DMS 273 treated with DMSO at 0.1 percent for 48 hours (cell line): Measurements from ENCODE around the gene CAMK2D.

Experiments
- DNase-seq: peaks from one replicate; lab custom pipeline; 2025; lab: John Stamatoyannopoulos, UW

Gene CAMK2D

DNA sequence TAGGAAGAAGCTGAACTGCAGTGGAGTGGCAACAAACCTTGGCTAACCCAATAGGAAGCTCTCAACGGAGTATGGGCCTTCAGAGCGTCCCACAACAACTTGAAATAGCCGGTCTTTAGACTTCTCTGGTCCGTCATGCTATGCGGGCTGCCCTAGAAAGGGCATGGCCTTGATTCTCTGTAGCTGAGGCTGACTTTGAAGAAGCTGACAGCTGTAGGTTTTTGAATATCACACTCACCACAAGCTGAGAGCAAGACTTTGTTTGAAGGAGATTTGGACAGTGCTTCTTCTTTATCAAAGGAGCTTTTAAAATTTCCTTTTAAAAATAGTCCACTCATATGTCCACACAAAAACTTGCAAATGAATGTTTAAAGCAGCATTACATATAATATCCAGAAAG lies 322.9 kb downstream of the CAMK2D start:
- DNase-seq = no peak

DNA sequence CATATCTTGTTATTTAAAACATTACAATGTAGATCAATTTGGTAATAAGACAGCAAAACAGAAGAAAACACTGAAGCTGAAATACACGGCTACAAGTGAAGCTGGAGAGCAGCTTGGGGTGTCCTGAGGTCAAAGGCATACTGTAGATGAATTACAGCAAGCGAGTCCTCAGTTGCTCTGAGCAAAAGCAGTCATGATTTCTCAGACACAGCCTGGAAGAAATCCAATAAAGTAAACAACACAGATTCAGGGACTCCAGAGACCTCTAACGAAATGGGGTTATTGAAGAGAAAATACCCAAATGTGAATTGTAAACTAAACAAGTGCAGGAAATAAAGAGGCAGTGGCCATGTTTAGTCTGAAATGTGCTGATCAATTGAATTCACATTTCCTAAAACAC lies 324.4 kb downstream of the CAMK2D start:
- DNase-seq = no peak

DNA sequence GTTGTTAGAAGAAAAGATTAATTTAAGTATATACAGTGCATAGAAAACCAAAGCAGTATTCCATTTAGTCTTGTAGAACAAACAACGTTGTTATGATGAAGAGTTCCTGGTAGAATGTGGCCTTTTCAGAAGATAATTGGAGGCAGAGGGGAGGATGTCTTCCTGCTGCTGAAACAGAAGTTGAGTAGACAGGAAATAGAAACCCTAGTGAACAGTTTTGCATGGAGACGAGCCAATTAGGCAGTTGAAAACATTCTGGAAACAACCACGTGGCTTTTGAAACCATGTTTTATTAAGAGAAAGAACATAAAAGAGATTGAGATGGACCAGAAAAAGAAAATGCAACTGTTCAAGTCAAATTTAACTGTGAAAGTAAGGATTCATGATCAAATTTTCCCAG lies 325.2 kb downstream of the CAMK2D start:
- DNase-seq = peak; percentile 54

DNA sequence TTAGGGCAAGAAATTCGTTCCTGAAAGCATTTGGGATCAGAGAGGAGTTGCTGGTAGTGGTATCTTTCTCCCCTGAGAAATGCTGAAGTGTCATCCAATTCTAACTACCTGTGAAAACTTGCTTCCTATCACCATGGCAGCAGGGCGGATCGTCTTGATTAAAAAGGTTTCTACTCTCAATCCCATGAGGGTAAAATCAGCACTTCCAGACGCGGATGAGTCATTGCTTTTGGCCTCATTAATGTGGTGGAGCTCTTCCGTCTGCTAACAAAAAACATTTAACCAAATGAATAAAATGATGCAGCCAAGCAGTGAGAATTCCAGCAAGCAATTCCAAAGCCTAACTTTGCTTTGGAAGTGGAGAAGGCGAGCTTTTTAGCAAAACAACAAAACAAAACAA lies 325.6 kb downstream of the CAMK2D start:
- DNase-seq = peak; percentile 54

DNA sequence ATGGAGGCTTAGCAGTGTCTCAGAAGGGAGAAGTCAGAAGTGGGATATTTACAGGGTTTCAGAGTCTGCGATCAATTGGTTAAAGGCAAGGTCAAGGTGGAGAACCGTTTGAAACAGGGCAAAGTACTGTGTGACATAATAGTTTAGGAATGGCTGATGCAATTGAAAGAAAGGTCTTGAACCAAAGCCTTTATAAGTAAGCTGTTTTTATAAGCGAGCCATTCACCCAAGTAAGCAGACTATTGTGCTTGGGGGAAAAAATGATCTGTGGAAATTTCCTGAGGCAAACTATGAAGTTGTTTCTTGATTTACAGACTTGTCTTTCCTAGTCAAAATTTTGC lies 327.3 kb downstream of the CAMK2D start:
- DNase-seq = no peak

DNA sequence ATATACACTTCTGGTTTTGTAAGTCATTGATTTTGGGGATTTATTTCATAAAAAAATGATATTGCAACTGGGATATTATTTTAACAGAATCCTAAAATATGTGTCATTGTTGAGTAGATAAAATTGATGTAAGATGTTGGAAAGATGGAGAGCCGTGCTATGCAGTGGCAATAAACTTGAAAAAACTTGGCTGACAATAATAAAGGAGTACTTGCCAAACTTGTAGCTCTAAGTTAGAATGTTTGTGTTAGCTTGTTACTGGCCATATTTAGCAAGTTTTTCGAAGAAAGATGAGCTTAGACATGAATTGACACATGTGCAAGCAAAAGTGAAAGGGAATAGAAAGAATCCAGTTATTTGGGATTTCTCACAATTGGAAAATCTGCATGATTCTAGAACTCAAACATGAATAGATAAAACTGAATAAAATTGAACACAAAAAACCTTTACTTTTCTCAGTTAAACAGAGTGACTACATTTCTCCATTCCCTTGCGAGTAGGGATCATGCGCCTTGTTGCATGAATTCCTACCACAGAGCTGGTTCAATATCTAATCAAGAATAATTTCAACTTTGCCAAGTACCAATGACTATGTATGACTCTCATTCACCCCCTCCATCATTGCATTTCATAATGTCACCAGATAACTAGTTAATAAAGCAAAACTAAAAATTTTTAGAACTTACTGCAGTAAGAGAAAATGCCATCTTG lies 327.8 kb downstream of the CAMK2D start:
- DNase-seq = no peak

DNA sequence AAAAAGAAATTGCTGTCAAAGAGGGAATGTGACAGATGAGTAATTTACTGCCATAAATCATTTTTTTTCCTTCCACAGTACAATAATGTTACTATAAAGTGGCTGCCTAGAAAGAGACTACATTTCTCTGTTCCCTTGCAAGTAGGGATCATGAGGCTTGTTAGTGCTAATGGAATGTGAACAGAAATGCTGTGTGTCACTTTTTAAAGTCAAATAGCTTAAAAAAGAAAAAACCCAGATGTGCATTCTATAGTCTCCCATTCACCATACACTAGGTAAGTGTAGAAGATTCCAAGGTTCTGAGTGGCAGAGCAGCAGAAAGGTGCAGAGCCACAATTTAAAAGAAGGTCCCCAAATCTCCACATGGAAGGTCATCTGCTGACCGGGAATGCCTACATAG lies 328.4 kb downstream of the CAMK2D start:
- DNase-seq = no peak

DNA sequence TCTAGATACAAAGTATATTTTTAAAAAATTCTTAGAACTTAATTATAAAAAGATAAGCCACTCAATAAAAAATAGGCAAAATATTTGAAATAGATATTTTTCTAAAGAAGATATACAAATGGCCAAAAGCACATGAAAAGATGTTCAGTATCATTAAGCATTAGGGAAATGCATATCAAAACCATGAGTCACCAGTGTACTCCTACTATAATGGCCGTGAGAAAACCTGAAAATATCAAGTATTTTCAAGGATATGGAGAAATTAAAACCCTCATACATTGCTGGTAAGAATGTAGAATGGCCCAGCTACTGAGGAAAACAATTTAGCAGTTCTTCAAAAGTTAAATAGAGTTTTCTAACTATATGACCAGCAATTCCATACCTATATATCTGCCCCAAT lies 337.9 kb downstream of the CAMK2D start:
- DNase-seq = no peak

DNA sequence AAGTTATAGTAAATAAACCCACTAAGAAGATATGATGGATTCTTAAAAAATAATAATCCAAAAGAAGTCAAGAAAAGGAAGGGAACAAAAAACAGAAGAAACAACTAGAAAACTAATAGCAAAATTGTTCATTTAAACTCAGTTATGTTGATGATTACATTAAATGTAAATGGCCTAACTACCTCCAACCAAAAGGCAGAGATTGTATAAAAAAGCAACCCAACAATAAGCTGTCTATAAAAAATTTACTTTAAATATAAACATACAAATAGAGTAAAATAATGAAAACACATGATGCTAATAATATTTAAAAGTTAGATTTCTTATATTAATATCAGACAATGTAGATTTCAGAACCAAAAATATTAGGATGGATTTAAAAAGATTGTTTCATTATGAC lies 340.6 kb downstream of the CAMK2D start:
- DNase-seq = no peak

DNA sequence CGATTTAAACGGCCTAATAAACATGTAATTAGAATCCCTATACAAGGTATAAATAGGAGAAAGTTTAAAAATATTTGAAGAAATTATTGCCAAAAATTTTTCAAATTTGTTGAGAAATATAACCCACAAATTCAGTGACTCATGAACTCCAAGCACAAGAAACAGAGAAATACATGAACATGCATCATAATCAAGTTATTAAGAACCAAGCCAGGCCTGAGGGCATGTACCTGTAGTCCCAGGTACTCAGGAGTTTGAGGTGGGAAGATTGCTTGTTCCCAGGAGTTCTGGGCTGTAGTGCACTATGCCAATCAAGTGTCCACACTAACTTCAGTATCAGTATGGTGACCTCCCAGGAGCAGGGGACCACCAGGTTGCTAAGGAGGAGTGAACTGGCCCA lies 341.9 kb downstream of the CAMK2D start:
- no peak for DNase-seq

DNA sequence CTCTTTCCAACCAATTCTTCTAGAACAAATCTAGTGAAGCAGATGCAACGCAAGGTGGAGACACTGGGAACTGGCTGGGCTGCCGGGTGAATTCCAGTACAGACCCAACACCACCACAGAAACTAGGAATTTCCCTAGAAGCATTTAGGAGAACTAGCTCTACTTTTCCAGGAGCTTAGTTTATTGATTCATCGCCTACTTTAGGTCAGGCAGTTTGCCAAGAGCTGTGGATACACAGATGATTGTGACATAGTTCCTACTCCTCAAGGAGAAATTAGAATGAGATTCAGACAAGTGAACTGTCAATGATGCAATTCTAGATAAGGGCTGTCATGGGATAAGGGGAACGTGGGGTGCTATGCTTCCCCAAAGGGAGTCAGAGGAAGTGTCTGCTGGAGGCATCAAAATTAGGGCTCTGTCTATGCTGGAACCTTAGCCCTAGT lies 350.0 kb downstream of the CAMK2D start:
- DNase-seq = no peak

DNA sequence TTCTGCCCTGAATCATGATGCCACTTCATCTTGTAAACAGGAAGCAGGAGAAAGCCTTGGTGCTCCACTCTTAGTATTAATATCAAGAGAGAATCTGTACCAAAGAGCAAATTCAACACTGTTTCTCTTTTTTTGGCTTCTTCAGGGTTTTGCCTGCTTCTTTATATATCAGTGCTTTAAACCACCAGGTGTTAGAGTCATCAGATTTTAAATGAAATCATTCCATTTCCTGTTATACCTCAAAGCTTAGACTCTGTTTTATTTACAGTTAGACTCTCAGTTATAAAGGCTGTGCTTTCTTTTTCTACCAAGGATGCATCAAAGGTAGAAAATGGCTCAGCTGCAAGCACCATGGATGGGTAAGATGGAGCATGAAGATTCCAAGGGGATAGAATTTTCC lies 350.9 kb downstream of the CAMK2D start:
- DNase-seq = no peak

DNA sequence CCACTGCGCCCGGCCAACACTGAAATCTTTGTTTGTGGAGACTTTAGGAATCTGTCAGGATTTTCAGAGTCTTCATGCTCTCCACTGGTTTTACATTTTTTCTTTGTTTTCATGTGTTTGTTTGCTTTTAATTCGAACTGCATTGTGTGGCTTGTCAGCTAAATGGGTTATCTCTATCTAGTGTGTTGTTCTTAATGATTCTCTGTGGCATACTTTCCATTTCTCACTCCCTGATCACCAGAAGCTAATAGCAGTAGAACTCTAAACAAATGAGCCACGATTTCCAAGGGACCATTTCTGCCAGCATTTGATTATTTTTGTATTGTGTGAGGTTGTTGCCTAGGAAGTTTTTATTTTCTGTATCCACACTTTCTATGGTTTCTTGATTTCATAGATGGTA lies 352.4 kb downstream of the CAMK2D start:
- DNase-seq = no peak

DNA sequence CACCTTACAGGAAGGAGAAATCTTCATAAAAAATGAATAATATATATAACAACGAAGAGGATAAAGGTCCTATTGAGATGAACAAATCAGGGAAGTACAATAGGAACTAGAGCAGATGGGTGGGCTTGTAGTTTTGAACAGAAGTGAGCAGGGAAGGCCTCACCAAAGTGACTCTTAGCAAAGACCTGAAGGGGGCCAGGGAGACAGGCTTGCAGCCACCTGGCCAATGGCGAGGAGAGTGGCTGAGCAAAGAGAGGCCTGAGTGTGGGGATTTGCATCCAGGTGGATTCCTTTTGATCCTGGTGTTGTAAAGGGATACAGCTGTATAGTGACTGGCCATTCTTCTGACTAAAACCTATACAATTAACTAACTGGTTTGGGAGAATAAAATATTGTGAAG lies 354.1 kb downstream of the CAMK2D start:
- no peak for DNase-seq

DNA sequence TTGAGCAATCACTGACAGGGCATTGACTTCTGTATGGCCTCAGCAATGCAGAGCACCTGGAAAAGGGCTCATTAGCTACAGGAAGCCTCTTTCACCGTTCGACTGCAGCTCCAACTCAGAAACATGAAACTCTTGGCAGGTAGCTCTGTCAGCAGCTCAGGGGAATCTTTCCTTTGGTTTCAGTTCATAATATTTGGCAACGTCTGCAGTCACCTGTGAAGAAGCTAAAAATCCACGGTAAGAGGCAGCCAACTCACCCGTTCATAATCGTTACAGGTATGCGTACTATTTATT lies 354.9 kb downstream of the CAMK2D start:
- no peak for DNase-seq

DNA sequence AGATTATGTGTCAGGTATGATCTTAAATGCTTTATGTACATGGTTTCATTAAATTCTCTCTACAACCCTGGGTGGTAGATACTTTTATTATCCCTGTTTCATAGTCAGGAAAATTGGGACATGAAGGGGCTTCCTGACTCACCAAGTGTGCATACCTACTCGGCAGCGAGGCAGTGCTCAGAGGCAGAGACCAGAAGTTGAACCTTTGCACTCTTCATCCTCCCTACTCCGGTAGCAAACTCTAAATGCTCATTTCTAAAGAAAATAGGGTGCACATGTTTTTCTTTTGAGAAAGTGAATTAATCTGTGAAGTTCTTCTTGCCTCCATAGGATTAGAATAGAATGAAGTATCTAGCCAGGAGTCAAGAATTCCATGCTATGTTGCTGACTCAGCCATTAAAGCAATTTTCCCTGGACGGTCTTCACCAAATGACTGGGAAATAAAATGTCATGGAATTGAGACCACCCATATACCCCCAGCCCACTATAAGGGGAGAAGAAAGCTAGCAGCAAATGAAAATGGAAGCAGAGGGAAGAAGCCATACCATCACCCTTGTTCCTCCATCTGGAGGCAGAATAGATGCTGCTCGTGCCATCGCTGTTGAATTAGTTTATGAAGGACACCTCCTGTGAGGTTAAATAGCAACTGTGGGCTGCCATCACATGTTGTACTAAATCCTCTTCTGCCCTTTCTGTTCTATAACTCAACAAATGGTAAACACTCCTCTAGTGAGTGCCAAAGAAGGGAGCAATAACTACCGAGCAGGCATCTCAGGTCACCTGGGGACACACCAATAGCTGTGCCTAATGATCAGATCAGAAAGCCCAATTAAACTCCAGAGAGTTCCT lies 355.4 kb downstream of the CAMK2D start:
- no peak for DNase-seq

DNA sequence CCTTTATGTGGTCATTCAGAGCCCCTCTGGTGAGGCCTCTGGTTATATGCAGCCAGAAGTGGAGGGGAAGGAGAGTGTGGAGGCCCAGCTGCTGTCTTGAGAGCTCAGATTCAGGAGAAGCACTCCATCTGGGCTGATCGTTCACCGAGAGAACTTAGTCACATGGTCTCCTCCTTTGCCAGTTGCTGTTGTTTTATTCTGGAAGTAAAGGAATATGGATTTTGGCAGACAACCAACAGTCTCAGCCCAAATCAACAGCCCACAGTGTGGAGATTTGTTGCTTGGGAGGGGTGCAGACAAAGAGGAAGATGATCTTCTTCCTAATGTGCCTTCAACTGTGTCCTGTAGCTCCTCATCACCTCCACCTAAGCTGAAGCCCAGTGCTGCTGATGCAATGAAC lies 356.7 kb downstream of the CAMK2D start:
- peak; percentile 8 for DNase-seq

DNA sequence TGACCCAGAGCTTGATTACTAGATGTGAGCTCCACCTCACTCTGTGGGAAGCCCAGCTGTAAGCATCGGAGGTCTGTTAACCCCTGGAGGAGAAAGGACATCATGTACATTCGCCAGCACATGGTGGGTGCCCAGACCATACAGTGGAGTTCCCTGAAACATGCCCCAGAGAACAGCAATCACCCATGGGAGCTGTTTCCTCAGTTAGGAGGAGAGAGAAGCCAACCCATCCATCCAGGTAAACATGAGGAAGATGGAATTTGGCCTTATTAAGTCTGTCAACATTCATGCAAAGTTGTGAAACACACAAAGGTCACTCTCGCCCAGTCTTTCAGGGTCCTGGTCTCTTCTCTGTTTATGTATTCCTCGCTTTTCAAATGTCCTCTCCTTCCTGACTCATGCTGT lies 357.4 kb downstream of the CAMK2D start:
- no peak for DNase-seq
